ENCODE data around the gene MORN1.

GRCh38 chr1:2299131-2299627 lies 92.2 kb downstream of the MORN1 start:
- TF ChIP-seq EP300 (IDR thresholded peaks at IDR 0.05): no peak
- TF ChIP-seq CTCF (IDR thresholded peaks at IDR 0.05): no peak
- no peak for TF ChIP-seq POLR2A (IDR thresholded peaks at IDR 0.05)
